ENCODE measurements around the gene DGCR2. TPM values are rescaled to one million over a fixed set of nuclear protein-coding genes. Genes with fewer than 3 reads are reported as not detected.

The DGCR2 gene
- total and polyA plus RNA-seq, 2 of the 8 experiments (the other 6 are each of a cell fraction or from before 2014, with no cell fraction given): 42.3 to 62.2 TPM

DNA sequence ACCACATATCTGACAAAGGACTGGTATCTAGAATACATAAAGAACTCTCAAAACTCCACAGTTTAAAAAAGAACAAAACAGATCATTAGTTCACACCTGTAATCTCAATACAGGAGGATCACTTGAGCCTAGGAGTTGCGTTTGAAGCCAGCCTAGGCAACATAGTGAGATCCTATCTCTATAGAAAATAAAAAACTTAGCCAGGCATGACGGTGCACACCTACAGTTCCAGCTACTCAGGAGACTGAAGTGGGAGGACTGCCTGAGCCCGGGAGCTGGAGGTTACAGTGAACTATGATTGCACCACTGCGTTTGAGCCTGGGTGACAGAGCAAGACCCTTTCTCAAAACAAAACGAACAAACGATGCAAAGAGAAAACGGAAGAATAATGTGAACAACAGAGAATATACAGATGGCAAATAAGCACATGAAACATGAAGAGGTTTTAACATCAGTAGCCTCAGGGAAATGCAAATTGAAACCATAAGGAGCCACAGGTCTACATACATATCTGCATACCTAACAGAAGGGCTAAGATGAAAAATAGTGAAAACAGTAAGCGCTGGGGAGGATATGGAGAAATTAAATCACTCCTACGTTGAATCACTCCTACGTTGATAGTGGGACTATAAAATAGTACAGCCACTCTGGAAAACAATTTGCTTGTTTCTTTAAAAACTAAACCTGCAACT is 70.7 kb downstream of the DGCR2 start:
- no peak overlapping the region for H2AK5ac ChIP-seq (ENCODE audit: low read depth, low read length)
- H2BK120ac ChIP-seq (replicated peaks; ENCODE audit: low read depth, low read length): no peak overlapping the region
- no peak overlapping the region for H2BK15ac ChIP-seq (ENCODE audit: low read length)
- no peak overlapping the region for H3K4me3 ChIP-seq (ENCODE audit: extremely low read depth in 1 of 4, insufficient read depth in 2 of 4, low read depth in 3 of 4, low read length in 4 of 4)
- H3K4ac ChIP-seq (replicated peaks; ENCODE audit: insufficient read length, low read depth, low read length): no peak overlapping the region
- peaks cover 20 to 45% (median 26%) of the 10 kb centered on the region in 4 experiments for H3K36me3 ChIP-seq (ENCODE audit: control insufficient read depth in 2 of 4, insufficient read depth in 4 of 4, low read length in 3 of 4)
- H4K91ac ChIP-seq (replicated peaks; ENCODE audit: insufficient read length, low read length): no peak overlapping the region
- H3K18ac ChIP-seq (ENCODE audit: extremely low read depth, low read length): no peak overlapping the region
- H2AFZ ChIP-seq (ENCODE audit: low read length): no peak overlapping the region
- ChIA-PET POLR2A (ENCODE audit: partially characterized antibody) (no interaction called here), CTCF (ENCODE audit: partially characterized antibody) (interaction anchor here (1.7 kb wide), 2 partner anchors 22 to 53 kb away, joined by 4 to 6 read pairs; no protein-coding TSS in a partner anchor)
- H4K8ac ChIP-seq (ENCODE audit: extremely low read depth, insufficient read depth, low read length): no peak overlapping the region
- H2BK5ac ChIP-seq (ENCODE audit: low read depth, low read length): no peak overlapping the region
- DNase-seq (ENCODE audit: low read depth in 1 of 2, low spot score in 2 of 2): no peak
- no peaks in the 10 kb centered on the region for H3K9me3 ChIP-seq (ENCODE audit: insufficient read depth in 2 of 2, low read depth in 1 of 2, low read length in 1 of 2)
- no peak overlapping the region for H3K56ac ChIP-seq (replicated peaks; ENCODE audit: insufficient read length, low read depth, low read length)
- no peak overlapping the region for H2BK20ac ChIP-seq (ENCODE audit: low read length)
- no peaks in the 10 kb centered on the region for H3K4me1 ChIP-seq (replicated peaks in 1 of 4; ENCODE audit: control insufficient read depth in 3 of 4, insufficient read depth in 4 of 4, low read length in 3 of 4)
- no peak for TF ChIP-seq GTF2F1 (IDR thresholded peaks at IDR 0.05; ENCODE audit: borderline replicate concordance, low read depth, low read length)
- no peak for TF ChIP-seq TAF7 (optimal IDR thresholded peaks at IDR 0.05; ENCODE audit: borderline replicate concordance, low read depth, low read length)
- no peak for TF ChIP-seq SP1 (IDR thresholded peaks at IDR 0.05; ENCODE audit: low read depth, low read length)
- no peak for TF ChIP-seq SUZ12 (IDR thresholded peaks at IDR 0.05; ENCODE audit: low read length)
- no peak for TF ChIP-seq RAD21 (IDR thresholded peaks at IDR 0.05 in 1 of 2, conservative IDR thresholded peaks at IDR 0.05 in 1 of 2; ENCODE audit: low read depth in 2 of 2, low read length in 2 of 2)
- TF ChIP-seq CHD2 (IDR thresholded peaks at IDR 0.05; ENCODE audit: low read length): no peak
- peaks cover 3 to 8% of the 10 kb centered on the region in 2 experiments for H4K20me1 ChIP-seq (replicated peaks in 1 of 2; ENCODE audit: control insufficient read depth in 1 of 2, insufficient read depth in 2 of 2, low read length in 2 of 2)
- 94% methylated on average over 10 of the region's 10 CpGs; no CpG with 5 or more reads in 1 of the 2 experiments for WGBS, 2 experiments (ENCODE audit: extremely low coverage in 1 of 2, insufficient coverage in 1 of 2, insufficient read length in 1 of 2, insufficient replicate concordance in 2 of 2, low coverage in 1 of 2, low lambda C conversion rate in 2 of 2, missing lambda C conversion rate in 1 of 2)
- no peak overlapping the region for H4K5ac ChIP-seq (ENCODE audit: insufficient read length, low read depth, low read length)
- no peak overlapping the region for H3K4me2 ChIP-seq (ENCODE audit: insufficient read depth in 1 of 2, low read depth in 2 of 2, low read length in 2 of 2)
- no peaks in the 10 kb centered on the region for H3K79me2 ChIP-seq (ENCODE audit: control insufficient read depth in 1 of 2, insufficient read depth in 2 of 2, low read length in 2 of 2)
- no peak overlapping the region for H2BK12ac ChIP-seq (ENCODE audit: low read depth, low read length)
- H3K27ac ChIP-seq (ENCODE audit: low read depth, low read length): no peak overlapping the region
- H3K23ac ChIP-seq (ENCODE audit: insufficient read length): no peak overlapping the region
- FAIRE-seq: no peak
- no peaks in the 10 kb centered on the region for H3K27me3 ChIP-seq (replicated peaks in 1 of 4; ENCODE audit: control insufficient read depth in 3 of 4, extremely low read depth in 1 of 4, insufficient read depth in 3 of 4, low read length in 3 of 4)
- no peak overlapping the region for H3K9ac ChIP-seq (replicated peaks in 1 of 4; ENCODE audit: extremely low read depth in 1 of 4, low read depth in 3 of 4, low read length in 3 of 4)
- no peaks in the 10 kb centered on the region for H3K79me1 ChIP-seq (ENCODE audit: low read depth, low read length)
- no peak overlapping the region for H3K14ac ChIP-seq (ENCODE audit: insufficient read length)
- H3K23me2 ChIP-seq (ENCODE audit: low read depth, low read length): no peaks in the 10 kb centered on the region

All from H1 (cell line).